ENCODE results near the gene CDKAL1.

- TF ChIP-seq GATAD2B (IDR thresholded peaks at IDR 0.05; ENCODE audit: borderline replicate concordance) (no peak), THRB (CRISPR knock-in tag; conservative IDR thresholded peaks at IDR 0.05) (no peak), CEBPZ (IDR thresholded peaks at IDR 0.05; ENCODE audit: borderline replicate concordance, low read depth, low read length) (no peak), ZNF146 (CRISPR knock-in tag; IDR thresholded peaks at IDR 0.05; ENCODE audit: unreplicated experiment) (no peak)
These were observed 393.0 kb downstream of the CDKAL1 start for GRCh38 chr6:20927130-20927860.

All from K562 (cell line).